CD14-positive monocyte (primary cell): Measurements from ENCODE around the gene RSPRY1. TPM values are rescaled to one million over a fixed set of nuclear protein-coding genes. Genes with fewer than 3 reads are reported as not detected.

Experiments used
- DNase-seq, 3 donors: peaks; one replicate each; pipeline ENCODE4 v3.0.0-alpha.2; 2011 to 2022
- H2AFZ ChIP-seq: 2 replicates; pipeline ENCODE4 v1.6.0; 2012; ENCODE audit warnings: mild to moderate bottlenecking, low read depth, low read length, inconsistent platforms; ENCODE audit not compliant: insufficient read depth, poor library complexity, severe bottlenecking
- H3K27ac ChIP-seq, 2 donors: 1 replicate in 1 of 2; 2 replicates in 1 of 2; pipeline ENCODE4 v1.5.1; 2012 to 2013; ENCODE audit warnings: low read length in 2 of 2, control low read depth in 1 of 2, inconsistent platforms in 1 of 2, low read depth in 1 of 2, mild to moderate bottlenecking in 1 of 2
- H3K27me3 ChIP-seq, 2 donors: one replicate each; pipeline versions ENCODE4 v1.6.0 to v1.6.1; 2011 to 2013; ENCODE audit warnings: low read length in 2 of 2; ENCODE audit not compliant: control insufficient read depth in 2 of 2, insufficient read depth in 2 of 2
- H3K36me3 ChIP-seq, 2 donors: replicated peaks in 1 of 2; 1 replicate in 1 of 2; 2 replicates in 1 of 2; pipeline versions ENCODE4 v1.5.1 to v1.6.1; 2012 to 2013; ENCODE audit warnings: low read length in 2 of 2, control low read depth in 1 of 2, inconsistent platforms in 1 of 2, mild to moderate bottlenecking in 1 of 2; ENCODE audit not compliant: insufficient read depth in 2 of 2, control insufficient read depth in 1 of 2
- H3K4me1 ChIP-seq, 2 donors: 1 replicate in 1 of 2; 2 replicates in 1 of 2; pipeline versions ENCODE4 v1.5.1 to v1.6.1; 2012 to 2013; ENCODE audit warnings: low read length in 2 of 2, control low read depth in 1 of 2, inconsistent platforms in 1 of 2, mild to moderate bottlenecking in 1 of 2, moderate library complexity in 1 of 2; ENCODE audit not compliant: insufficient read depth in 2 of 2, control insufficient read depth in 1 of 2
- H3K4me2 ChIP-seq: replicated peaks from 2 replicates; pipeline ENCODE3; 2012; ENCODE audit warnings: low read length, moderate library complexity, mild to moderate bottlenecking; ENCODE audit not compliant: poor library complexity, severe bottlenecking; ENCODE audit errors: extremely low read depth
- H3K4me3 ChIP-seq, 3 experiments: fragments of 200-600 bp in 1 of 3; sonication (generic) in 1 of 3; replicated peaks in 1 of 3; 1 replicate in 2 of 3; 2 replicates in 1 of 3; pipeline ENCODE4 v1.5.1; 2011 to 2013; ENCODE audit warnings: low read length in 3 of 3, mild to moderate bottlenecking in 3 of 3, control low read depth in 2 of 3, low read depth in 2 of 3, inconsistent platforms in 1 of 3, moderate library complexity in 1 of 3
- H3K79me2 ChIP-seq: 2 replicates; pipeline ENCODE4 v1.6.0; 2012; ENCODE audit warnings: mild to moderate bottlenecking, control low read depth, inconsistent platforms, low read length, moderate library complexity; ENCODE audit not compliant: insufficient read depth
- H3K9ac ChIP-seq: 2 replicates; pipeline ENCODE4 v1.6.0; 2017; ENCODE audit warnings: low read length, mild to moderate bottlenecking; ENCODE audit not compliant: insufficient read depth, poor library complexity, severe bottlenecking
- H3K9me3 ChIP-seq, 2 donors: replicated peaks in 1 of 2; 1 replicate in 1 of 2; 2 replicates in 1 of 2; pipeline versions ENCODE4 v1.5.1 to v1.6.1; 2012 to 2013; ENCODE audit warnings: low read length in 2 of 2, control low read depth in 1 of 2; ENCODE audit not compliant: control insufficient read depth in 1 of 2, insufficient read depth in 1 of 2
- H4K20me1 ChIP-seq: 2 replicates; pipeline ENCODE4 v1.6.0; 2012; ENCODE audit warnings: mild to moderate bottlenecking, low read length, control low read depth, moderate library complexity; ENCODE audit not compliant: insufficient read depth
- H3K27ac Mint-ChIP-seq, 7 donors: one replicate each; pipeline ENCODE4 v1.8.0; 2020; ENCODE audit warnings: mild to moderate bottlenecking in 7 of 7, mixed read lengths in 7 of 7, moderate library complexity in 6 of 7, inconsistent platforms in 2 of 7
- H3K27me3 Mint-ChIP-seq, 3 donors: one replicate each; pipeline ENCODE4 v1.8.0; 2021 to 2022; ENCODE audit warnings: low read depth in 3 of 3, mild to moderate bottlenecking in 3 of 3, mixed read lengths in 3 of 3, moderate library complexity in 3 of 3, inconsistent platforms in 1 of 3
- H3K36me3 Mint-ChIP-seq, 2 donors: one replicate each; pipeline ENCODE4 v1.8.0; 2020; ENCODE audit warnings: mixed read lengths in 2 of 2, inconsistent platforms in 1 of 2, mild to moderate bottlenecking in 1 of 2
- H3K4me1 Mint-ChIP-seq: one replicate; pipeline ENCODE4 v1.8.0; 2020; ENCODE audit warnings: mild to moderate bottlenecking, mixed read lengths
- H3K4me3 Mint-ChIP-seq, 2 donors: one replicate each; pipeline ENCODE4 v1.8.0; 2020; ENCODE audit warnings: mild to moderate bottlenecking in 2 of 2, mixed read lengths in 2 of 2, moderate library complexity in 1 of 2
- H3K9me3 Mint-ChIP-seq, 7 donors: one replicate each; pipeline ENCODE4 v1.8.0; 2020 to 2022; ENCODE audit warnings: mixed read lengths in 7 of 7, mild to moderate bottlenecking in 6 of 7, moderate library complexity in 6 of 7, inconsistent platforms in 2 of 7
- WGBS: methylation state at CpG from one replicate; pipeline ENCODE4 v1.1.5; 2013; ENCODE audit warnings: missing lambda C conversion rate; ENCODE audit not compliant: insufficient coverage; 5-methylcytosine and 5-hydroxymethylcytosine counted together
- intact Hi-C, 2 donors: fragments of 100-400 bp; cut with micrococcal nuclease; formaldehyde crosslinking; loops; one replicate each; pipeline versions ENCODE4 v1.15.0 to v1.15.1; 2023
- polyA plus RNA-seq, 3 donors: library from polyadenylated mRNA; depleted of rRNA in 1 of 3; unstranded in 2 of 3; stranded (reverse) in 1 of 3; fragments of 300-500 nt in 2 of 3; fragments of >200 nt in 1 of 3; fragmentation: Illumina TruSeq in 2 of 3; gene quantifications; 1 replicate in 2 of 3; 2 replicates in 1 of 3; pipeline ENCODE4 v1.2.3, GENCODE V29; 2012 to 2021
- TF ChIP-seq, protein P1 (sequence below): fragments of 200-600 bp; IDR thresholded peaks from one replicate; pipeline ENCODE4 v1.8.0; 2022; ENCODE audit warnings: antibody characterized with exemption, mild to moderate bottlenecking

Gene RSPRY1
- polyA plus RNA-seq, 3 donors: 15.7 to 28.3 (median 21.3) TPM

DNA sequence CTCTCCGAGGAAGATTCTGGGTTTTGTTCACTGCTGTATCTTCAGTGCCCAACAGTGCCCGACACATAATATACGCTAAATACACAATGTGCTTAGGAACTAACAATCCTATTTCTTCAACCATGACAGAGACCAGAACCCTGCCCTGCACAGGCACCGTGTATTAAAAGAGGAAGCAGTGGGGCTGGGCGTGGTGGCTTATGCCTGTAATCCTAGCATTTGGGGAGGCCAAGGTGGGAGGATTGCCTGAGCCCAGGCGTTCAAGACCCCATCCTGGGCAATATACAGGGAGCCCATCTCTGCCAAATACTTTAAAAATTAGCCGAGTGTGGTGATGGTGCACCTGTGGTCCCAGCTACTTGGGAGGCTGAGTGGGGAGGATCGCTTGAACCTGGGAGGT lies 78.3 kb downstream of the RSPRY1 start:
- Mint-ChIP-seq H3K4me1 (peaks cover 13% of the 10 kb centered on the region), H3K36me3 (no peaks in the 10 kb centered on the region), H3K4me3 (no peak overlapping the region), H3K27ac (peak overlapping the region in 1 of 7 donors; percentile 30), H3K9me3 (peaks cover 0 to 2% (median 0%) of the 10 kb centered on the region in 7 donors), H3K27me3 (peaks cover 0 to 5% (median 2%) of the 10 kb centered on the region in 3 donors)
- Histone ChIP-seq H3K4me3 (no peak overlapping the region), H3K36me3 (no peaks in the 10 kb centered on the region), H3K27ac (no peak overlapping the region), H3K9me3 (no peaks in the 10 kb centered on the region), H2AFZ (peak overlapping the region; percentile 17), H3K4me2 (no peak overlapping the region), H3K79me2 (no peaks in the 10 kb centered on the region), H3K9ac (no peak overlapping the region), H4K20me1 (no peaks in the 10 kb centered on the region), H3K27me3 (no peaks in the 10 kb centered on the region), H3K4me1 (peaks cover 5 to 8% of the 10 kb centered on the region in 2 donors)
- intact Hi-C loops: no loop called here
- WGBS: 88% methylated on average over 4 of the region's 8 CpGs
- TF ChIP-seq, protein P1, sequence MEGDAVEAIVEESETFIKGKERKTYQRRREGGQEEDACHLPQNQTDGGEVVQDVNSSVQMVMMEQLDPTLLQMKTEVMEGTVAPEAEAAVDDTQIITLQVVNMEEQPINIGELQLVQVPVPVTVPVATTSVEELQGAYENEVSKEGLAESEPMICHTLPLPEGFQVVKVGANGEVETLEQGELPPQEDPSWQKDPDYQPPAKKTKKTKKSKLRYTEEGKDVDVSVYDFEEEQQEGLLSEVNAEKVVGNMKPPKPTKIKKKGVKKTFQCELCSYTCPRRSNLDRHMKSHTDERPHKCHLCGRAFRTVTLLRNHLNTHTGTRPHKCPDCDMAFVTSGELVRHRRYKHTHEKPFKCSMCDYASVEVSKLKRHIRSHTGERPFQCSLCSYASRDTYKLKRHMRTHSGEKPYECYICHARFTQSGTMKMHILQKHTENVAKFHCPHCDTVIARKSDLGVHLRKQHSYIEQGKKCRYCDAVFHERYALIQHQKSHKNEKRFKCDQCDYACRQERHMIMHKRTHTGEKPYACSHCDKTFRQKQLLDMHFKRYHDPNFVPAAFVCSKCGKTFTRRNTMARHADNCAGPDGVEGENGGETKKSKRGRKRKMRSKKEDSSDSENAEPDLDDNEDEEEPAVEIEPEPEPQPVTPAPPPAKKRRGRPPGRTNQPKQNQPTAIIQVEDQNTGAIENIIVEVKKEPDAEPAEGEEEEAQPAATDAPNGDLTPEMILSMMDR: no peak
- peak in 1 of 3 donors; percentile 18 for DNase-seq

DNA sequence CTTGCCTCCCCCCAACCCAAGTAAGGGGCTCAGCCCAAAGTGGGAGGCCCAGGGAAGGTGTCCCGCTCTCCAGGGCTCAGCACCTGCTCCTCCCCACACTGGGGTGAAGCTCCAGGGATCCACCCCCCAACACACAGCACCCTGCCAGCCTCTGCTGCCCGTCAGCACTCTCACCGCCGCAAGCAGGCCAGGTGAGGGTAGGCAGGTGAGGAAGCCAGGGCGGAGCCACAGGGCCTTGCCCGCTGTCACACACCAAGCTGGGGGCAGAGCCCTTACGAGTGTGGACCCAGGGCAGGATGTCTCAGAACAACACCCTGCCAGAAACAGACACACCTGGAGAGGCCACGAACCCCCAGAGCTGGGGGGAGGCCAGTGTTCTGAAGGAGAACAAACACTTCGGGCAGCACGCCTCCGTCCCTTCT lies 78.8 kb downstream of the RSPRY1 start:
- Histone ChIP-seq H3K79me2 (no peaks in the 10 kb centered on the region), H3K4me3 (no peak overlapping the region), H3K4me1 (peaks cover 5 to 8% of the 10 kb centered on the region in 2 donors), H3K27me3 (no peaks in the 10 kb centered on the region), H3K9me3 (no peaks in the 10 kb centered on the region), H4K20me1 (no peaks in the 10 kb centered on the region), H3K36me3 (no peaks in the 10 kb centered on the region), H3K9ac (no peak overlapping the region), H3K27ac (no peak overlapping the region), H3K4me2 (no peak overlapping the region), H2AFZ (no peak overlapping the region)
- intact Hi-C loops: no loop called here
- Mint-ChIP-seq H3K4me1 (peaks cover 13% of the 10 kb centered on the region), H3K27me3 (peaks cover 0 to 3% (median 1%) of the 10 kb centered on the region in 3 donors), H3K36me3 (no peaks in the 10 kb centered on the region), H3K27ac (no peak overlapping the region), H3K9me3 (peaks cover 0 to 2% (median 0%) of the 10 kb centered on the region in 7 donors), H3K4me3 (no peak overlapping the region)
- DNase-seq: no peak
- 96% methylated on average over 4 of the region's 11 CpGs for WGBS
- TF ChIP-seq, protein P1: no peak
